Measurements from ENCODE around the gene HCN4. TPM values are rescaled to one million over a fixed set of nuclear protein-coding genes. Genes with fewer than 3 reads are reported as not detected.

Gene HCN4
- total and polyA plus RNA-seq, 7 experiments from 2014 or later: 0.02 TPM; not detected in 6

DNA sequence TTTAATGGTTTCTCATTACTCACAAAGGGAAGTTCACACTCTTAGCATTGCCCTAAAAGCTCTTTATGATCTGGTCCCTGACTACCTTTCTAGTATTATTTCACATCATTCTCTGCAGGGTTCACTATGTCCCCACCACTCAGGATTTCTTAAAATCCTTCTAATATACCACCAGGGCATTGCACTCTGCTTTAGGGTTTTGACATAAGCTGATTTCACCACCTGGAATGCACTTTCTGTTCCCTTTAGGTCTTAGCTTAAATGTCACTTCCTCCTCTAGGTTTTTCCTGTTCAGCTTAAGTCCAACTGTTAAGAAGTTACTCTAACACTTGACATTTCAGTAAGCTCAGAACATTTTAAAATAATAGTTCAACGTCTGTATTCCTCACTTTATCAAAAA lies 81.7 kb downstream of the HCN4 start:
- ATAC-seq: peak; percentile 57
- intact Hi-C loops (cut with micrococcal nuclease): loop anchor here in 1 of 2 donors (10.0 kb wide), 1 partner anchor 418 kb away; no protein-coding TSS in a partner anchor
- POLR2A ChIA-PET: no interaction called here
- H3K27me3 Mint-ChIP-seq: no peaks in the 10 kb centered on the region
- H3K27ac Mint-ChIP-seq: no peak overlapping the region
- Histone ChIP-seq H3K4me1 (ENCODE audit: control insufficient read depth in 2 of 2, insufficient read depth in 2 of 2, low read length in 2 of 2) (no peaks in the 10 kb centered on the region), H3K27ac (ENCODE audit: low read depth, low read length) (no peak overlapping the region), H3K9me3 (ENCODE audit: control insufficient read depth in 2 of 3, low read length in 3 of 3) (no peaks in the 10 kb centered on the region), H3K4me3 (ENCODE audit: low read length) (no peak overlapping the region), H3K36me3 (ENCODE audit: control insufficient read depth in 2 of 3, insufficient read depth in 3 of 3, low read length in 3 of 3) (peaks cover 0 to 7% (median 0%) of the 10 kb centered on the region in 3 experiments), H3K27me3 (ENCODE audit: control insufficient read depth in 2 of 2, insufficient read depth in 2 of 2, low read length in 2 of 2) (no peaks in the 10 kb centered on the region)
- H3K9me3 Mint-ChIP-seq: no peaks in the 10 kb centered on the region
- H3K4me1 Mint-ChIP-seq: peaks cover 0 to 2% (median 0%) of the 10 kb centered on the region in 7 donors
- H3K36me3 Mint-ChIP-seq: peaks cover 0 to 42% (median 30%) of the 10 kb centered on the region in 5 donors
- DNase-seq: no peak
- no peak overlapping the region for H3K4me3 Mint-ChIP-seq
- CTCF ChIA-PET: interaction anchor here (0.6 kb wide), 1 partner anchor 14 kb away, joined by 4 read pairs; no protein-coding TSS in a partner anchor

DNA sequence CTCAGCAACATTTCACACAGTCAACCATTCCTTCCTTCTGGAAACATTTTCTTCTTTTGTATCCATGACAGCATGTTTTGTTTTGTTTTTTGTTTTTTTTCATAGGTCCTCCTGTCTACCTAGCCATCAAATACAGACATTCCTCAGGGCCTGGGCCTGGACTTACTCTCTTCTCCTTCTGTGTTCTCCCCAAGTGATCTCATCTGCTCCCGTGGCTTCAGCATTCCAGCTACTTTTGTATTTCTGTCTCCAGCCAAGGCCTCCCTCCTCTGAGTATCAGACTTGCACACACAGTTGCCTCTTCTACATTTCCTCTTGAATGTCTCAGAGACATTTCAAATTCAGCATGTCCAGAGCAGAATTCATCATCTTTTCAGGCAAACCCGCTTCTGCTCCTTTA lies 82.4 kb downstream of the HCN4 start:
- POLR2A ChIA-PET: no interaction called here
- peaks cover 0 to 42% (median 30%) of the 10 kb centered on the region in 5 donors for H3K36me3 Mint-ChIP-seq
- peaks cover 0 to 2% (median 0%) of the 10 kb centered on the region in 7 donors for H3K4me1 Mint-ChIP-seq
- no peaks in the 10 kb centered on the region for H3K4me1 ChIP-seq (ENCODE audit: control insufficient read depth in 2 of 2, insufficient read depth in 2 of 2, low read length in 2 of 2)
- no peak overlapping the region for H3K4me3 Mint-ChIP-seq
- H3K27ac ChIP-seq (ENCODE audit: low read depth, low read length): no peak overlapping the region
- no peaks in the 10 kb centered on the region for H3K9me3 Mint-ChIP-seq
- CTCF ChIA-PET: no interaction called here
- no peak overlapping the region for H3K27ac Mint-ChIP-seq
- intact Hi-C loops (cut with micrococcal nuclease): loop anchor here in 1 of 2 donors (10.0 kb wide), 1 partner anchor 418 kb away; no protein-coding TSS in a partner anchor
- no peaks in the 10 kb centered on the region for H3K9me3 ChIP-seq (ENCODE audit: control insufficient read depth in 2 of 3, low read length in 3 of 3)
- H3K36me3 ChIP-seq (ENCODE audit: control insufficient read depth in 2 of 3, insufficient read depth in 3 of 3, low read length in 3 of 3): peaks cover 0 to 7% (median 0%) of the 10 kb centered on the region in 3 experiments
- H3K4me3 ChIP-seq (ENCODE audit: low read length): no peak overlapping the region
- ATAC-seq (no peak), DNase-seq (no peak)
- H3K27me3 ChIP-seq (ENCODE audit: control insufficient read depth in 2 of 2, insufficient read depth in 2 of 2, low read length in 2 of 2): no peaks in the 10 kb centered on the region
- no peaks in the 10 kb centered on the region for H3K27me3 Mint-ChIP-seq

DNA sequence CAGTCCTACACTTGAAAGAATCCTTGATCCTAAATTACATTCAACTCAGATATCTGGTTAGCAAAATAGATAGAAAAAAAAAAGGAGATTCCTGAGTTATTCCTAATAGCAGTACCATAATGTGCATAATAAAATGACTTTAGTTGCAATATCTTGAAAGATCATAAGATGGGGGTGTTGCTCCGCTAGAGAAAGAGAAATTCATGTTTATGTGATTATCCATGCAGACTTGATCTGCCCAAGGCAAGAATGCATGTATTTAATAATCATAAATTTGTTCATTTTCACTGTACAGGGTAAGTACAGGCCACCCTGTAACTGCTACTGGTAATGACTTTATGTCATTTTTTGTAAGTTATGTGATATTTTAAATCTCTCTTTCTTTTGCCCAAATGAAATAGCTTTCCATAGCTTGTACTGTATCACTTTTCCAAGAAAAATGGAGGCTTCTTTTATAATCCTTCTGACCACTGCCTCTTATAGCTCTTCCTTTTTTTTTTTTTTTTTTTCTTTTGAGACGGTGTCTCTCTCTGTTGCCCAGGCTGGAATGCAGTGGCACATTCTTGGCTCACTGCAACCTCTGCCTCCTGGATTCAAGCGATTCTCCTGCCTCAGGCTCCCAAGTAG lies 84.6 kb downstream of the HCN4 start:
- POLR2A ChIA-PET: no interaction called here
- Mint-ChIP-seq H3K9me3 (no peaks in the 10 kb centered on the region), H3K36me3 (peaks cover 0 to 41% (median 30%) of the 10 kb centered on the region in 5 donors), H3K4me3 (no peak overlapping the region), H3K27ac (no peak overlapping the region), H3K4me1 (peaks cover 0 to 2% (median 0%) of the 10 kb centered on the region in 7 donors), H3K27me3 (no peaks in the 10 kb centered on the region)
- no peaks in the 10 kb centered on the region for H3K4me1 ChIP-seq (ENCODE audit: control insufficient read depth in 2 of 2, insufficient read depth in 2 of 2, low read length in 2 of 2)
- no peaks in the 10 kb centered on the region for H3K27me3 ChIP-seq (ENCODE audit: control insufficient read depth in 2 of 2, insufficient read depth in 2 of 2, low read length in 2 of 2)
- no peak overlapping the region for H3K4me3 ChIP-seq (ENCODE audit: low read length)
- CTCF ChIA-PET: no interaction called here
- intact Hi-C loops (cut with micrococcal nuclease): loop anchor here in 1 of 2 donors (10.0 kb wide), 1 partner anchor 421 kb away; no protein-coding TSS in a partner anchor
- DNase-seq: no peak
- no peaks in the 10 kb centered on the region for H3K9me3 ChIP-seq (ENCODE audit: control insufficient read depth in 2 of 3, low read length in 3 of 3)
- ATAC-seq: no peak
- H3K27ac ChIP-seq (ENCODE audit: low read depth, low read length): no peak overlapping the region
- H3K36me3 ChIP-seq (ENCODE audit: control insufficient read depth in 2 of 3, insufficient read depth in 3 of 3, low read length in 3 of 3): peaks cover 0 to 7% (median 0%) of the 10 kb centered on the region in 3 experiments

DNA sequence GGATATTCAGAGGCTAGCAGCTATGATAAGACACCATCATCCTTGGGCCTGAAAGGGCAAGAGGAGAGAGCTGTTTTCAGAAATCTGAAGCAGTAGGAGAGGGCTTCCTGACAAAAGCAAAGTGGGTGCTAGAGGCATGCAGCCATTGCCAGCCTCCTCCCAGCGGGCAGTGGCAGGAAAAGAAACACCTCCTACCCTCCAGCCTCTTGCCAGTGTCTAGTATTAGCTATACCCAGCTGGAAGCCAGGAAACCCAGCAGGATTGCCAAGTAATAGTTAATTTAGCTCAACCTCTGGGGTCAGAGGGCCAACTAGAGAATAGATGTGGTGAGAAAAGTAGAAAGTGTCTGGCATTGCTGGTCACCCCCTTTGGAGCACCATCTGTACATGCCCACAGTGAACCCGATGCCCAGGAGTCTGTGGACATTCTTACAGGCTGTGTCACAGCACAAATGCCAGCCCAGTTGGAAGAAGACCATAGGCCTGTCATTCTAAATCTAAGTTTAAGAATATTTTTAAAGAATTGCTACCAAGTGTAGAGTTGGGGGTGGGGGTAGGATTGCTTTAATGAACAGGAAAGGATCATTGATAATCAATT lies 85.3 kb downstream of the HCN4 start:
- H3K27ac ChIP-seq (ENCODE audit: low read depth, low read length): no peak overlapping the region
- Mint-ChIP-seq H3K4me3 (no peak overlapping the region), H3K36me3 (peaks cover 0 to 35% (median 24%) of the 10 kb centered on the region in 5 donors), H3K27ac (no peak overlapping the region), H3K27me3 (no peaks in the 10 kb centered on the region), H3K9me3 (no peaks in the 10 kb centered on the region), H3K4me1 (peaks cover 0 to 2% (median 0%) of the 10 kb centered on the region in 7 donors)
- intact Hi-C loops (cut with micrococcal nuclease): loop anchor here in 1 of 2 donors (10.0 kb wide), 1 partner anchor 421 kb away; no protein-coding TSS in a partner anchor
- H3K4me3 ChIP-seq (ENCODE audit: low read length): no peak overlapping the region
- ChIA-PET POLR2A (no interaction called here), CTCF (no interaction called here)
- ATAC-seq: no peak
- H3K27me3 ChIP-seq (ENCODE audit: control insufficient read depth in 2 of 2, insufficient read depth in 2 of 2, low read length in 2 of 2): no peaks in the 10 kb centered on the region
- no peaks in the 10 kb centered on the region for H3K4me1 ChIP-seq (ENCODE audit: control insufficient read depth in 2 of 2, insufficient read depth in 2 of 2, low read length in 2 of 2)
- peaks cover 0 to 7% (median 0%) of the 10 kb centered on the region in 3 experiments for H3K36me3 ChIP-seq (ENCODE audit: control insufficient read depth in 2 of 3, insufficient read depth in 3 of 3, low read length in 3 of 3)
- DNase-seq: no peak
- no peaks in the 10 kb centered on the region for H3K9me3 ChIP-seq (ENCODE audit: control insufficient read depth in 2 of 3, low read length in 3 of 3)

DNA sequence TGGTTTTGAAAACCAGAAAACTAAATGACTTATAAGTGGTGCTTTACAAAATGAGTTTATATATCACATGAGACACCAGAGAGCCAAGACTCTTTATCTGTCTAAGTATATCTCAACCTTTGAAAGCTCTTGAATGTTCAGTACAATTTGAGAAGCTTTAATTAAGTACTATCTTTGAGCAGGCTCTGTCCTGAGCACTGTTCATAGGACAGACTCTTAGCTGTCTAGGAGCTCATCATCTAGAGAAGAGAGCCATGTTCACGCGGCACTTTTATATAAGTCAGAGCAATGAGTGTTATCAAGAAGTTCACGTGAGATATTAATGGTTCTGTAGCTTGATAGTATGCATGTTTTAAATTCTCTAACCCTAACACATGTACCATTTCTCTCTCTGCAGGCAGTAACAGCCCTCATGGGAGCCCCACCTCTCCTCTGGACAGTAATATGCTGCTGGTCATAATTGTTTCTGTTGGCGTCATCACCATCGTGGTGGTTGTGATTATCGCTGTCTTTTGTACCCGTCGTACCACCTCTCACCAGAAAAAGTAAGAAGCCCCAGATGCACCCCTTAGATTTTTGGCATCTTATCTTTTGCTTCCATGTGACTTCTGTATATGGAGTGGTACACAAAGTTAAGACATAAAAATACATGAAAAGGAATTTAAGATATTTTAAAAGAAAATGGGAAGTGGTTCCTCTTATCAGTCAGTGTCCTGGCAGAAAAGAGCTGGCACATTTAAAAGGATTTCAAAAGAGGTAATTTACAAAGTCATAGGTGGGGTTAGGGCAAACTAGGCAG lies 86.0 kb downstream of the HCN4 start:
- intact Hi-C loops (cut with micrococcal nuclease): loop anchor here in 1 of 2 donors (10.0 kb wide), 1 partner anchor 422 kb away; no protein-coding TSS in a partner anchor
- ChIA-PET CTCF (interaction anchor here (1.5 kb wide), 1 partner anchor 9 kb away, joined by 4 read pairs; no protein-coding TSS in a partner anchor), POLR2A (no interaction called here)
- H3K9me3 Mint-ChIP-seq: no peaks in the 10 kb centered on the region
- DNase-seq: no peak
- Histone ChIP-seq H3K4me3 (ENCODE audit: low read length) (no peak overlapping the region), H3K27ac (ENCODE audit: low read depth, low read length) (no peak overlapping the region), H3K9me3 (ENCODE audit: control insufficient read depth in 2 of 3, low read length in 3 of 3) (no peaks in the 10 kb centered on the region), H3K4me1 (ENCODE audit: control insufficient read depth in 2 of 2, insufficient read depth in 2 of 2, low read length in 2 of 2) (no peaks in the 10 kb centered on the region), H3K36me3 (ENCODE audit: control insufficient read depth in 2 of 3, insufficient read depth in 3 of 3, low read length in 3 of 3) (peaks cover 0 to 7% (median 0%) of the 10 kb centered on the region in 3 experiments), H3K27me3 (ENCODE audit: control insufficient read depth in 2 of 2, insufficient read depth in 2 of 2, low read length in 2 of 2) (no peaks in the 10 kb centered on the region)
- peaks cover 0 to 2% (median 0%) of the 10 kb centered on the region in 7 donors for H3K4me1 Mint-ChIP-seq
- no peaks in the 10 kb centered on the region for H3K27me3 Mint-ChIP-seq
- no peak overlapping the region for H3K4me3 Mint-ChIP-seq
- no peak overlapping the region for H3K27ac Mint-ChIP-seq
- no peak for ATAC-seq
- peaks cover 0 to 28% (median 17%) of the 10 kb centered on the region in 5 donors for H3K36me3 Mint-ChIP-seq

- Histone ChIP-seq H3K27ac (ENCODE audit: low read depth, low read length) (no peak overlapping the region), H3K4me3 (ENCODE audit: low read length) (no peak overlapping the region), H3K9me3 (ENCODE audit: control insufficient read depth in 2 of 3, low read length in 3 of 3) (no peaks in the 10 kb centered on the region), H3K36me3 (ENCODE audit: control insufficient read depth in 2 of 3, insufficient read depth in 3 of 3, low read length in 3 of 3) (no peaks in the 10 kb centered on the region), H3K27me3 (ENCODE audit: control insufficient read depth in 2 of 2, insufficient read depth in 2 of 2, low read length in 2 of 2) (no peaks in the 10 kb centered on the region), H3K4me1 (ENCODE audit: control insufficient read depth in 2 of 2, insufficient read depth in 2 of 2, low read length in 2 of 2) (no peaks in the 10 kb centered on the region)
- Mint-ChIP-seq H3K4me3 (no peak overlapping the region), H3K36me3 (peaks cover 0 to 4% (median 0%) of the 10 kb centered on the region in 5 donors), H3K27ac (no peak overlapping the region), H3K27me3 (no peaks in the 10 kb centered on the region), H3K9me3 (no peaks in the 10 kb centered on the region), H3K4me1 (peaks cover 0 to 4% (median 0%) of the 10 kb centered on the region in 7 donors)
- intact Hi-C loops (cut with micrococcal nuclease): no loop called here
- ChIA-PET POLR2A (no interaction called here), CTCF (no interaction called here)
- DNase-seq (no peak), ATAC-seq (no peak)
Measured at GRCh38 chr15:73275862-73276261, 92.9 kb downstream of the HCN4 start.
